HEK293 (cell line): ENCODE results near the gene ZNF728.

ENCODE experiments used
- CTCF ChIP-seq: fragments of 450-650 bp; formaldehyde crosslinking; IDR thresholded peaks from 2 replicates; pipeline ENCODE4 v1.5.1; 2016; ENCODE audit warnings: missing biosample characterization, missing genetic modification characterization
- ELK4 ChIP-seq: IDR thresholded peaks from 2 replicates; pipeline ENCODE4 v1.6.1; 2011; ENCODE audit warnings: mild to moderate bottlenecking, low read depth, low read length, borderline replicate concordance
- KLF7 ChIP-seq: fragments of 450-650 bp; formaldehyde crosslinking; IDR thresholded peaks from 2 replicates; pipeline ENCODE4 v1.5.1; 2016; ENCODE audit warnings: missing biosample characterization, missing genetic modification characterization, borderline replicate concordance
- ZBTB7A ChIP-seq: fragments of 450-650 bp; formaldehyde crosslinking; IDR thresholded peaks from 2 replicates; pipeline ENCODE4 v1.5.1; 2016; ENCODE audit warnings: low read depth, missing biosample characterization, missing genetic modification characterization
- ZNF274 ChIP-seq, 2 experiments: fragments of 200-500 bp in 1 of 2; fragments of 450-650 bp in 1 of 2; sonication (Bioruptor generic) in 1 of 2; formaldehyde crosslinking in 1 of 2; IDR thresholded peaks; 2 replicates each; pipeline versions ENCODE4 v1.5.1 to v1.6.1; 2014 to 2016; ENCODE audit warnings: borderline replicate concordance in 1 of 2, inconsistent platforms in 1 of 2, low read length in 1 of 2, missing biosample characterization in 1 of 2, missing genetic modification characterization in 1 of 2
- ZNF324 ChIP-seq: fragments of 450-650 bp; formaldehyde crosslinking; IDR thresholded peaks from 2 replicates; pipeline ENCODE4 v1.5.1; 2016; ENCODE audit warnings: missing biosample characterization, missing genetic modification characterization
- ZNF548 ChIP-seq: fragments of 450-650 bp; formaldehyde crosslinking; IDR thresholded peaks from 2 replicates; pipeline ENCODE4 v1.5.1; 2016; ENCODE audit warnings: missing biosample characterization, missing genetic modification characterization
- ZNF571 ChIP-seq: fragments of 450-650 bp; formaldehyde crosslinking; IDR thresholded peaks from 2 replicates; pipeline ENCODE4 v1.5.0; 2017; ENCODE audit warnings: missing biosample characterization, missing genetic modification characterization
- ZNF677 ChIP-seq: fragments of 450-650 bp; IDR thresholded peaks from 2 replicates; pipeline ENCODE4 v1.5.0; 2018; ENCODE audit warnings: missing biosample characterization, mild to moderate bottlenecking, missing genetic modification characterization, moderate library complexity
- ZNF768 ChIP-seq: fragments of 450-650 bp; formaldehyde crosslinking; IDR thresholded peaks from 2 replicates; pipeline ENCODE4 v1.5.1; 2018; ENCODE audit warnings: missing biosample characterization, mild to moderate bottlenecking, missing genetic modification characterization

- TF ChIP-seq ELK4, result no peak
- no peak for TF ChIP-seq CTCF
- no peak for TF ChIP-seq ZNF677 (tag by site-specific recombination)
- no peak for TF ChIP-seq ZNF548 (tag by site-specific recombination)
- no peak for TF ChIP-seq ZBTB7A
- no peak for TF ChIP-seq ZNF768 (tag by site-specific recombination)
- TF ChIP-seq KLF7, result no peak
- TF ChIP-seq ZNF274 (IDR thresholded peaks at IDR 0.05; ENCODE audit: low read length), result no peak
- TF ChIP-seq ZNF274 (tag by site-specific recombination; IDR thresholded peaks at IDR 0.05; ENCODE audit: borderline replicate concordance), result no peak
- no peak for TF ChIP-seq ZNF324
- TF ChIP-seq ZNF571, result no peak
These were observed 67.8 kb downstream of the ZNF728 start for GRCh38 chr19:22935151-22935550.
